NCI-H1048 (cell line): ENCODE measurements around the gene NTRK2.

Source experiments
- DNase-seq: peaks from one replicate; lab custom pipeline; 2025; lab: John Stamatoyannopoulos, UW

NTRK2 gene

DNA sequence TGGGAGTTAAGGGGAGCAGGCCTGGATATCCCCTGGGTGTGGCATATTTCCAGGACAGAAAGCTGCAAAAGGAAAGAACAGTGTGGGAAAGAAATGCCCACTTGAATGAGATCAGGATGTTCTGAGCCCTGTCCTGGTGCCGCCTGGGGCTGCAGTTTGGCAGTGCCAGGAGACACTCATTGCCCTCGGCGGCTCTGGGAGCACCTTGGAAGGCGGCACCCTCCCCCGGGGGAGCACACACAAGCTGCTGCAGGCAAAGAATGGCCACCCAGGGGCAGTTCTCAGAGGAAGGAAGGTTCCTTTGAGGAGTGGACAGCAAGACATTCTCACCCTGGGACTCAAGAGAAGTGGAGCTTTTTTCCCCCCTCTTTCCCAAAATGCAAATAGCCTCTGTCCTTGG lies 305.3 kb downstream of the NTRK2 start:
- no peak for DNase-seq

DNA sequence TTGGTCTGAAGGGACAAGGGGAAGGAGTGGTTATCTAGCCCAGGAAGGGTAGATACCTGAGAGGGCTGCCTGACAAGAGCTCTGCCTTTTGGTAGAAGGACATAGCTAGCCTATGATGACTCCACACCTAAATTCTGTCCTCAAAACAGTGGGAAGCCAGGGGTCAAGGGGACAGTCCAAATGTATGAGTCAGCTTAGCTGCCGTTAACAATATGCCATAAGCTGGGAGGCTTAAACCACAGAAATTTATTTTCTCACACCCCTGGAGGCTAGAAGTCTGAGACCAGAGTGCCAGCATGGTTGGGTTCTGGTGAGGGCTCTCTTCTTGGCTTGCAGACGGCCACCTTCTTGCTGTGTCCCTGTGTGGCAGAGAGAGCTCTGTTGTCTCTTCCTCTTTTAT lies 306.4 kb downstream of the NTRK2 start:
- DNase-seq: no peak

DNA sequence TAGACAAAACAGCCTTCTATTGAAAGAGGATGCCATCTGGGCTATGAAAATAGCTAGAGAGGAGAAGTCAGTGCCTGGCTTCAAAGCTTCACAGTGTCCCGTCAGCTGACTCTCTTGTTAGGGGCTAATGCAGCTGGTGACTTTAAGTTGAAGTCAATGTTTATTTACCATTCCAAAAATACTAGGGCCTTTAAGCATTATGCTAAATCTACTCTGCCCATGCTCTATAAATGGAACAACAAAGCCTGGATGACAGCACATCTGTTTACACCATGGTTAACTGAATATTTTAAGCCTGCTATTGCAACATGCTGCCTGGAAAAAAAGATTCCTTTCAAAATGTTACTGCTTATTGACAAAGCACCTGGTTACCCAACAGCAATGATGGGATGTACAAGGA lies 309.1 kb downstream of the NTRK2 start:
- no peak for DNase-seq

DNA sequence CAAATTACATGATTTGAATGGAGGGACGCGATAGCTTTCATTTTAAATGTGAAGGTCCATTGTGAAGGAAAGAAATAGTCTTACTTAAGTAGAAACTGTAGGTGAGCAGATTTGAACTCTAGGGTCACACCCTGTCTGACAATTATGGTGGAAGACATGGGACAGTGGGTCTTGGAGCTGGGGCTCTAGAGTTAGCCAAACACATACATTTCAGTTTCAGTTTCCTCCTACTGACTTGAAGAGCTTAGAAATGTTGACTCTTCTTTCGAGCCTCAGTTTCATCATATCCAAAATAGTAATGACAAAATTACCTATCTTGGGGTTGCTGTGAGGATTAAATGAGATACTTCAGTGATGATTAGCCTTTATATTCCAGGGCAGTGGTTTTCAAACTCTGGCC lies 314.2 kb downstream of the NTRK2 start:
- no peak for DNase-seq

DNA sequence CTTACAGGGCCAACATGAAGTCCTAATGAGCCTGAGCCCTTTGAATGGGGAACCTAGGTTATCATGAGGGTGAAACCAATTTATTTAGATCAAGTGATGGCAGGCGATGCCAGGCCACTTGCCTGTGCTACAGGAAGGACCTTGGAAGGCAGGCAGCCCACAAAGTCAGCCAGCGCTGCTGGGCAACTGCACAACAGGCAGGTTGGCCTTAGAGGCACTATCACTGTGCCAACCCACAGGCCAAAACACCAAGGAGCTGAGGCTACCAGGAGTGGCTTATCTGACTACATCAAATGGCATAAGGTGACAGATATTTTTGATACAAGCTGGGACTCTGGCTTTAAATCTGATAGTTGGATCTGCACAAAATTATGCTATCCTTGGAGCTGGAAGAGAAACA lies 319.1 kb downstream of the NTRK2 start:
- DNase-seq: no peak

DNA sequence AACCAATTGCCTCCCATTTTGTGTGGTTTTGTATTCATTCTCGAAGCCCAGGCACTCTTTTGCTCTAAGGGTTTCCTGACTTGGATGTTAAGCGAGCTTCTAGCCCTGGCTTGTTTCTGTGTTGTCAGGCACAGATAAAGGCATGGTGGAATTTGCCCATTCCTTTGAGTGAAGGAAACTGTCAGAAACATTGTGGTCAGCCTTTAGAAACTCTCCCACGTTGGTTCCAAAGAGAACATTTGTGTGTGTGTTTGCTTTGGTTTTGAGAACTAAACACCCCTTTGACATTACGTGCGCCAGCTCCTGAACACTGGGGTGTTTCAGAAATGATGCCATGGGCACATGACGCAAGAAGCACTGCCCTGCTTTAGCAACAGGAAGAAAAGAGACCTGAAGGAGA lies 320.9 kb downstream of the NTRK2 start:
- DNase-seq: no peak

DNA sequence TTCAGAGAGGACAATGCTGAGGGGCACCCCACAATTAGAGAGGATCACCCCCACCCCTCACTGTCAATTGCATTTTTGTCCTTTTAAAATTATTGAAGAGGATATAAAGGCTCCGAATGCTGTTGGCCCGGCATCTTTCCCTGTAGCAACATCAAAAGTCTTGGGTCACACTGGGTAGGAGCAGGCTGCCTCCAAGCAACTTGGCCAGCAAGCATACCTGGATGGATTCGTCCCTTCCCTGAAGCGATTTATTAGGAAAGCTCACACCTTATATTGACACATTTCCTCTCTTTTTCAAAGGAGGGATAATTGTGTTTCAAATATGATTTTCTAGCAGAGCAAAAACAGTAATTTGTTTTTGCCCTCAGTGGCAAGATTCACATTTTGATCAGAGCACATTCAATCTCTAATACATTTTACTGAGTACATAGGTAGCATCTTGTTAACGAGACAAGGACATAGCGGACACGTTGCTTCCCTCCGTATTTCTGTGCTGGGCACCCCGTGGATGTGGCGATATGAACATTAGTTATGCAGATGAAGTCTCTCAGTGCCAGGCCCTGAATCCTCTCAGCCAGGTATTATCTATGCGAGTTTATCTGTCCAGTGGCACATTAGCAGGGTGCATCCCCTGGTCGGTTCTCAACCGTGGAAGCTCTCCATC lies 321.5 kb downstream of the NTRK2 start:
- DNase-seq: no peak

DNA sequence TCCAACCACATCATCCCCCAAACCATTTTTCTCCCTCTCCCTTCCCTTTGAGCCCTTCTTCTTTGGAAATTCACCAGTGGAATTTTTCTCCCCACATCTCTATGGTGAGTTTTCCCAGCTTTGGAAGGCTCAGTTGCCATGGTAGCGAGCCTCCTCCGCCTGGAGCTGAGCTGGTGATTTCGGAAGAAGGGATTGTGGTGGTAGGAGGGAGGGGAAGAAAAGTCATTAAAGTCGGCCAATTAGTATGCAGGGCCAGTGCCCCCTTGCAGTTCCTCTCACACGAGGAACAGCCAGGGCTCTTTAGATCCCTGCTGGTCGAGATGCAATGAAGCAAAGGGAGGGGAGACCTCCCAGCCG lies 322.0 kb downstream of the NTRK2 start:
- DNase-seq: no peak

DNA sequence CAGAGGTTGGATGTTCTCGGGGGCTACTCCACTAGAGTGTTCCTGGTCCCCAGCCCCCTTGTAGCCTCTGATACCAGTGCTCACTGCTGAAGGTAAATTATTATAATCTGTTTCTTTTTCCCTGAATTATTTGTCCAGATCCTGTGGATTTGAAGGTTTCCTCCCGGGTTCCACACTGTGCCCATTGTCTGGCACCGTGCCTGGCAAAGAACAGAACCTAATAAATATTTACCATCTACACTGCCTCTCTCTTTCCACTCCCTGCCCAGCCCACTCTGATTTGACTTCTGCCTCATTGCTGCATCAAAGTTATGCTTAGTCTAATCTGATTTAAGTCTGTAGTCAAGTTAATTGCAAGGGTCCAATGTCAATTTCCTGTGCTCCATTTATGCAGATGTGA lies 322.9 kb downstream of the NTRK2 start:
- DNase-seq: no peak

DNA sequence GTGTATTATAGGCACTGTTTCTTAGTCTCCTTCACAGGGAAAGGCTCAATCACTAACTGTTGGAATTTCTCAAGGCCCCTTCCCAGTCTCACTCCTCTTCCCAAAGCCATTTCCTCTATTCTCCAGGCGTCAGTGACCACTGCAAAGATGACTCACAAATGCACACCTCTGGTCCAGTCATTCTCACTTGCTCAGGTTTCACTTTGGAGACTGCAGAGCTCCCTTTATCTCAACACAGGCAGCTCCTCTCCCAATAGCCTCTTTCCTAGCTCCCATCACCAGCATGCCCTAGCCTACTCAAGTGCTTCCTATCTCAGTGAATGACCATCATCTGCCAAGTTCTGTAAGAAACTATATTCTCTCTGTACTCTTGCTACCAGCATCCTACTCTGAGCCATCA lies 323.6 kb downstream of the NTRK2 start:
- DNase-seq: no peak

DNA sequence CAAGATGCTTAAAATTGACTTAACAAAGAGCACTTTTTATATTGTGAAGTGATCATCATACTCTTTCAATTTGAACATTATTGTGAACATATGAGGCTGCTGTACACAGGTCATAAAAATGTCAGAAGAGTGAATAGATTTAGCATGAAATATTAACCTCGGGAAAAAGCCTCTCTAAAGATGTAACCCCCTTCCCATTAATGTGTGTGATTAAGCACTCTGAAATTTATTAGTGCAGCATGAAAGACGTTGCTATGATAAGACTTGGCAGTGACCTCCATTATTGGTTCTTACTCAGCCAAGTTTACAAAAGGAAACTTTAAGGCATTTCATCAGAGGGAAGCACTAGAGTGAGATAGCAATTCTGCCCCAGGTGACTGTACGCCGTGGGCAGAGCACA lies 326.5 kb downstream of the NTRK2 start:
- DNase-seq: no peak

DNA sequence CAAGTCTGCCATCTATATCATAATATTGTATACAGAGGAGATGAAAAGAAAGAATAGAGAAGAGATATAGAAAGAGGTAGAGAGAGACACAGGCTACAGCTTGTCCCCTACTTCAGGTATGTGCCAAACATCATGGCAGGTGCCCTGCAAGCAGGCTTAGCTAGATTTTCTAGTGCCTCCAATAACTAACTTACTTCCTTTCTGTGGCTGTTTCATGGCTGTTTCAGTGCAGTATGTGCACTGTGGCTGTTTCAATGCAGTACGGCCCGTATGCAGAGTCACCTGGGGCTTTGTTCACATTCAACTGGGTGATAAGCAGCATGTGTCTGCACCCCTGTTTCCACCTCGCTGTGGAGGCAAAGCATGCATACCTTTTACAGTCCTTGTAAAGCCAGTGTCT lies 327.2 kb downstream of the NTRK2 start:
- no peak for DNase-seq

DNA sequence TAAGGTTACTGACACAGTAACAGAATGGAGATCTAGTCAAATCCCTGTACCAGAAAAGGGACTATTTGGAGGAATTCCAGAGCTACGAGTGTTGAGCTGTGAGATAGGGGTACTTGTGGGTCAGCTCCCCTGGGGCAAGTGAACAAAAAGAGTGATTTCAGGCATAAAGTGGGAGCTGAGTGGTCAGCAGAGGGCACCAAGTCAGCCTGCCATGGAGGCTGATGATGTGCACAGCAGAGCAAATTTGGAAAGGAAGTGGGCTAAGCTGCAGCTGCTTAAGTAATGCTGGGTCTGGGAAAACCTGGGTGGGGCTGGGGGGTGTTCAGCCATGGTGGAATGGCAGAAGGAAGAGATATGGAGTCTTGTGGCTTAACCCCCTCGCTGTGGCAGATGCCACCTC lies 327.9 kb downstream of the NTRK2 start:
- DNase-seq: no peak

DNA sequence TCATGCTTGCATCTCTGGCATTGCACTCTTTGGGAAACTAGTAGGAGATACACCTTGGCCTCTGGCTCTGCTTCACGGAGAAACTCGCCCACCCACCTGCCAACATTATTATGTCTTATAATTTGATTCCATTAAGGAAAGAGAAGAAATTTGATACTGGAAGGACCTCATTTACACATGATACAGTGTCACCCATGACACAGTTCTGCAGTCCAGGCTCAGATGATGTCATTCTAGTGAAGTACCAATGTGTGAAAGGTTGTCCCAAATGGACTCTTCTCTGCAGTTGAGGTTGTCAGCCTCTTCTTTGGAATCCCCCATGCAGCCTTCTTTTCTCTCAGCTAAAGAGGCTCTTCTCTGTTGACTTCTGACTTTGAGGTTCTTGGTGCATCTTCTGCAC lies 329.1 kb downstream of the NTRK2 start:
- no peak for DNase-seq

DNA sequence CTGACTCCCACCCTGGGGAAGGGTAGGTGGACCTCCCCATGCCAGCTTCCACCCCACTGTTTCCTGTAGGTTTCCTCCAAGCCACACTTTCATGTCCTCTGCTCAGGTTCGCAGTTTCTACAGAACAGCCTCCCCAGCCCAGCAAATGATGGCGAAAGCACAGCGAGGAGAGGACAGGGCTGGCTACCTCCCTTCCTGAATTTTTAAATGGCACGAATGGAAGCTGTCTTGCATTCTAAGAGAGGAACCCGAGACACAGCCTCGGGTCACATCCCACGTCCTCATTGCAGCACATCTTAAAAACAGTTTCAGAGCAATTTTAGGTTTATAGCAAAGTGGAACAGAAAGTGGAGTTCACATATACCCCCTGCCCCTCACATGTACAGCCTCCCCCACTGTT lies 330.3 kb downstream of the NTRK2 start:
- no peak for DNase-seq

DNA sequence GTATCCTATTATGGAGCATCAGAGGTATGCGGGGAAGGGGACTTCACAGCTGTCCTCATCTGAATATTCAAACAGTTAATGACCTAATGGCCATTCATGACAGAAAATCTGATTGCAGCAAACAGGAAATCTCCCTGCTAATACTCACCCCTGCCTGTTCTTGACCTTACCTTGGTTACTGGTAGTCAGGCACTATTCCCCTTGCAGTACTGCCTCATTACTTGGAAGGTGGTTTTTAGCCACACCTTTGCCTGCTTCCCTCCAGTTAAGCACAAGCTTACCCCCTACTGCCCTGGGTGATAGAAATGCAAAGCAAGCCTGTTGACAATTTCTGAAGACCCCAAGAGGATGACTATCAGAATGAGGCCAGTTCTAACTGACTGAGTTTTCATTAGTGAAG lies 332.4 kb downstream of the NTRK2 start:
- no peak for DNase-seq

DNA sequence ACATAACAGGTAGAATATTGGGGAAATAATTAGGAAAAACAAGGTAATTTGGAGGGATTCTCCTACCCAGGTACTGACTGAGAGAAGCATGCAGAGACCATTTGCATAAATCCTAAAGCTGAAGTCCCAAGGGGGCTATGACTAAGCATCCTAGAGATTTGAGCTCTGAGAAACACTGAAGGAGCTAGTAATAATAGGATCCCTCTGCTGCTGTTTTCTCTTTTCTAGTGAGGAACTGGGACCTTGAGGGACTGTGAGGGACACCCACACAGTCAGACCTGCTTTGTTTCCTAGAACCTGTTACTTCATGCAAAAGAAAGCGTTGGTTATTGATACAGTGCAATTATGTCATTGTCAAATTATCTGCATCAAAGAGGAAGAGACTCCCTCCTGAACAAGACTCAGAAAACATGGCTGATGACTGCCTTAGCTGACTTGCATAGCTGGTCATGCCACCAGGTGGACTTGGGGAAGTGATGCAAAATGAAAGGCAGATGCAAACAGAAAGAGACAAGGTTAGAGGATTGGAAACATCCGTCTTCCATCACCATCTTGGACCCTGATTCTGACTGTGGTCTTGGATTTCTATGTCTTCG lies 335.4 kb downstream of the NTRK2 start:
- DNase-seq: no peak

DNA sequence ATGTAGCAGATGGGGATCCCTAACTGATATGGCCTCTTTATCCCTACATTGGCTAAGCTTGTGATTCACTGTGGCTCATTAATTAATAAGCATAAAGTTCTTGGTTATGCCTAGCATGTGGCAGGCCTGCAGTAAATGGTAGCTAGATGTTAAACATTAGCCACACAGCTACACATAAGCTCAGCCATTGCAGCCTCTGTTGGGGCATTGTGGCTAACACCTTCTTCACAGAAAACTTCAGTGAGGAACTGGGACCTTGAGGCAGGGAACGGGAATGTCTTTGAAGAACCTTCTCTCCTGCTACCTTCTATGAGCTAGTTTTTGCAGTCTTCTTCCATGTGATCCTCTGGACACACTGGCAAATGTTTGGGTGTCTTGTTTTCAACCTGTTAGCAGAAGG lies 338.2 kb downstream of the NTRK2 start:
- no peak for DNase-seq

DNA sequence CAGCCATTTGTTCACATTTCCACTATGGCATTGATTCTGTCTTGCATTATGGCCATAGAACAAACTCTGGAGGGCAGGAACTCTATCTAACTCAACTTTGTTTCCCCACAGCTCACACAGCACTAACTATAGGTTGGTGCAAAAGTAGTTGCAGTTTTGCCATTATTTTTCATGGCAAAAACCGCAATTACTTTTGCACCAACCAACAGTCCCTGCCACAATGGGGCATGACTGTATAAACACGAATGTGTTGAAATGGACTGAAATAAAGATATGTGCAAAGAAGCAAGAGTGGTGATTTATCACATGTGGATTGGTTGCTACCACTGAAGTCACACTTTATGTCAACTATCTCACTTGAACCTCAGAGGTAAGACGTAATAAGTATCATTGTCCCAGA lies 338.7 kb downstream of the NTRK2 start:
- no peak for DNase-seq

DNA sequence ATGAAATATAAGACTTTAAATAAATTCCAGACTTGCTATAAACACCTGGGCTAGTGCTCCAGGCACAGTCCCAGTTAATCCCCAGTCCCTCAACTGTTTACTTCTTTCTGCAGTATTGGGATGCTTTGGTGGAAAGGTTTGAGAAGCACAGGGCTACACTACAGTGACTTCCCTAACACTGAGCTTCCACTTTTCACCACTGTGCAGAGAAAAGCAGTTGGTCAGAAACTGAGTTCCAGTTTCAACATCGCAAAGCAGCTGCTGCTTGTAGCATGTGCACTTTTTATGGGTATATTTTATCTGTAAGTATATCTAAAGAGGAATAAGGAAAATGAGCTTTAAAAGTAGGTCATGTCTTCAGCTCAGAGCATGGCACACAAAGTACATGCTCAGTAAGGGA lies 339.7 kb downstream of the NTRK2 start:
- DNase-seq: no peak

DNA sequence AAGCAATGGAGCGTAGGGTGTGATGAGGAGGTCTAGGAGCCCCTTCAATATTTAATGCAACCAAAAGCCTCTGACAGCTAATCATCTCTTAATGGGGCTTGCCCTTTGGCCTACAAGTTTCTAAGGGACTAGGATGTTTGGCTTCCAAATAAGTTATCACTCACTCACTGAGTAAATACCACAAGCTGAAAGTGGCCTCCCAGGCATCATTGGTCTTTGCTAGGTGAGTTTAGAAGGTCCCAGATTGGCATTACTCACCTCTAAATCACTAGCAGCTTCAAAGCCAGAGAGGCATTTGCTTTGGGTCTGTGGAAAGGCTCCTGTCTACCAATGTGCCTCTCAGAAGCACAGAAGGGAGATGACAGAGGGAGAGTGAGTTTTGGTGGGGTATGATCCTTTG lies 344.2 kb downstream of the NTRK2 start:
- DNase-seq: no peak

DNA sequence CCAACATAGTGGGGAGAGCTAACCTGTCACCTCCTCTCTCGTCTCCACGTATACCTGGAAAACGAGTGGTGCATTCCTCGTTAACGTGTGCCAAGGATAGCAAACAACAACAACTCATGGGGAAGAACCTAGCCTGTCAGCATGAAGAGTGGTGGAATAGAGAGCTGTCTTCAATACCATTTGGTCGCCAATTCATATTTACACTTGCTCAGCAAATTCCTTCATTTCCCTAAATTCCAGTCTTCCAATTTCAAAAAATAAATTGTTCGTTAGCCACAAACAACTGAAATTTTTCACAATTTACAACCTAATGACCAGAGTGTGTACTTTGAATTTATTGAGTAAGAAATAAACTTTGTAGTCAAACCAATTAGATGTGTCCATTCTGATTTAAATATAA lies 344.8 kb downstream of the NTRK2 start:
- no peak for DNase-seq

DNA sequence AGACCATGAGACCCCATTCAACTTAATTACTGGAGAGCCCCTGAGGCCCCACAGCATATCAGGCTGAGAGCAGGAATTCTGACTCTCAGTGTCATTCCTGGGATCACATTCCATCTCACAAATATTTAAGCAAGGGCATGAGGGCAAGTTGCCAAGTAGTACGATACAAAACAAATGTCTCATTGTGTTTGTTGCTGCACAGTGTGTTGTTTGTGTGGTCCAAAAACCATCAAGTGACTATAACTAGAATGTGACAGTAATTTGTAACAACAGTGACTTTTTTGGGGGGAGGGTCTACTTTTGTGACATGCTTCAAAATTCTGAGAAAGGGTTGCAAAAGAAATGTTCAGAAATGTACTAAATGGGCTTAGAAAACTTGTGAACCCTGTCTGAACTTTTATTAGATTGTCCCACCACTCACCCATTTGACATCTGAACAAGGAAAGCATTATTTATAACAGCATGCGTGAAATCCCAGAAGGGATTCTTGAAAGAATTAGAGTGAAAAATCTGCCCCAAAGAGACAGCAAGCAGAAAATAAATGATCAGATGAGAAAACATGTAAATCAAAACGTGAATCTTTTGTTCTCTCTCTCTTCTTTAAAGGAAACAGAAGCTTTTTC lies 347.0 kb downstream of the NTRK2 start:
- DNase-seq: no peak

DNA sequence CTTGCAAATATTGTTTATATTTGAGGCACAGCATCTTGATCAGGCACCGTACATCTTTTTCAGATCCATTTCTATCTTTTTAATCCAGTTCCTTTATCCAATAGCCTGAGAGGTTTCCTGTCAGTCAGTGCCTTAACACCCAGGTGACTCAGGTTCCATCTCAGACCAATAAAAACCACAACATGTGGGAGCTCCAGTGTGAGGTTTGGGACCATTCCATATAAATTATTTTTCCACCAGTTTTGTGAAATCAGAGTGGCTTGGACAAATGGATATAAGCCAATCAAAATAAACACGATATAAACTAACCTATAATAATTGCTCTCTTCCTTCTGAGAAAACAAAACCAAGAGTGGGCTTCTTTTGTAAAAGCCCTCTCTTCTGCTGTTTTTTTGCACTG lies 351.3 kb downstream of the NTRK2 start:
- no peak for DNase-seq
